ENCODE results near the gene TAOK3. TPM values are rescaled to one million over a fixed set of nuclear protein-coding genes. Genes with fewer than 3 reads are reported as not detected.

TAOK3 gene
- total and polyA plus RNA-seq, 4 donors, result 6.7 to 28.6 (median 19.5) TPM

DNA sequence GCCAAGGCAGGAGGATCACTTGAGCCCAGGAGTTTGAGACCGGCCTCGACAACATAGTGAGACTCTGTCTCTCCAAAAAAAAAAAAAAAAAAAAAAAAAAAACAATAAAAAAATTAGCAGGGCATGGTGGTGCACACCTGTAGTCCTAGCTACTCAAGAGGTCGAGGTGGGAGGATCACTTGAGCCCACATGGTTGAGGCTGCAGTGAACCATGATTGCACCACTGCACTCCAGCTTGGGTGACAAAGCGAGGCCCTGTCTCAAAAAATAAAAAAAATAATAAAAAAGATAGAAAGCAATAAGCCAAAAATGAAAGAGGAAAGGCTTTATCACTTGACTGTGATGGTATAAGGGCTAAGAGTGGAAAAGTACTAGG, 247.0 kb downstream of the TAOK3 start:
- Histone ChIP-seq H3K27me3 (ENCODE audit: control insufficient read depth in 4 of 4, insufficient read depth in 4 of 4, low read length in 3 of 4) (no peaks in the 10 kb centered on the region), H3K36me3 (ENCODE audit: control insufficient read depth in 4 of 4, insufficient read depth in 3 of 4, low read depth in 1 of 4, low read length in 3 of 4) (no peaks in the 10 kb centered on the region), H3K4me1 (ENCODE audit: control insufficient read depth in 4 of 4, insufficient read depth in 4 of 4, low read length in 3 of 4) (peaks cover 16 to 35% (median 27%) of the 10 kb centered on the region in 4 donors), H3K9me3 (ENCODE audit: control insufficient read depth in 4 of 4, low read length in 3 of 4) (no peaks in the 10 kb centered on the region), H3K4me3 (ENCODE audit: low read depth in 1 of 3, low read length in 3 of 3) (no peak overlapping the region), H3K9ac (ENCODE audit: low read depth in 1 of 2, low read length in 2 of 2) (no peak overlapping the region), H3K27ac (ENCODE audit: low read depth in 1 of 2, low read length in 2 of 2) (peak overlapping the region; percentile 73 to 80)
- TF ChIP-seq RXRA (IDR thresholded peaks at IDR 0.05) (no peak), FOXA2 (IDR thresholded peaks at IDR 0.05) (no peak), NR2F2 (IDR thresholded peaks at IDR 0.05) (no peak), FOXA1 (IDR thresholded peaks at IDR 0.05) (no peak), YY1 (IDR thresholded peaks at IDR 0.05) (no peak), JUND (IDR thresholded peaks at IDR 0.05) (no peak), HNF4A (conservative IDR thresholded peaks at IDR 0.05) (no peak), GABPA (IDR thresholded peaks at IDR 0.05 in 1 of 2, conservative IDR thresholded peaks at IDR 0.05 in 1 of 2) (no peak), RAD21 (IDR thresholded peaks at IDR 0.05) (no peak)
- TF ChIP-seq, protein P1, sequence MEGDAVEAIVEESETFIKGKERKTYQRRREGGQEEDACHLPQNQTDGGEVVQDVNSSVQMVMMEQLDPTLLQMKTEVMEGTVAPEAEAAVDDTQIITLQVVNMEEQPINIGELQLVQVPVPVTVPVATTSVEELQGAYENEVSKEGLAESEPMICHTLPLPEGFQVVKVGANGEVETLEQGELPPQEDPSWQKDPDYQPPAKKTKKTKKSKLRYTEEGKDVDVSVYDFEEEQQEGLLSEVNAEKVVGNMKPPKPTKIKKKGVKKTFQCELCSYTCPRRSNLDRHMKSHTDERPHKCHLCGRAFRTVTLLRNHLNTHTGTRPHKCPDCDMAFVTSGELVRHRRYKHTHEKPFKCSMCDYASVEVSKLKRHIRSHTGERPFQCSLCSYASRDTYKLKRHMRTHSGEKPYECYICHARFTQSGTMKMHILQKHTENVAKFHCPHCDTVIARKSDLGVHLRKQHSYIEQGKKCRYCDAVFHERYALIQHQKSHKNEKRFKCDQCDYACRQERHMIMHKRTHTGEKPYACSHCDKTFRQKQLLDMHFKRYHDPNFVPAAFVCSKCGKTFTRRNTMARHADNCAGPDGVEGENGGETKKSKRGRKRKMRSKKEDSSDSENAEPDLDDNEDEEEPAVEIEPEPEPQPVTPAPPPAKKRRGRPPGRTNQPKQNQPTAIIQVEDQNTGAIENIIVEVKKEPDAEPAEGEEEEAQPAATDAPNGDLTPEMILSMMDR (IDR thresholded peaks at IDR 0.05; ENCODE audit: low read depth, low read length, missing input control), result no peak
- TF ChIP-seq, protein P2, sequence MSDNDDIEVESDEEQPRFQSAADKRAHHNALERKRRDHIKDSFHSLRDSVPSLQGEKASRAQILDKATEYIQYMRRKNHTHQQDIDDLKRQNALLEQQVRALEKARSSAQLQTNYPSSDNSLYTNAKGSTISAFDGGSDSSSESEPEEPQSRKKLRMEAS (IDR thresholded peaks at IDR 0.05), result no peak
- TF ChIP-seq, protein P3, sequence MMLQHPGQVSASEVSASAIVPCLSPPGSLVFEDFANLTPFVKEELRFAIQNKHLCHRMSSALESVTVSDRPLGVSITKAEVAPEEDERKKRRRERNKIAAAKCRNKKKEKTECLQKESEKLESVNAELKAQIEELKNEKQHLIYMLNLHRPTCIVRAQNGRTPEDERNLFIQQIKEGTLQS (IDR thresholded peaks at IDR 0.05), result no peak
- TF ChIP-seq, protein P4, sequence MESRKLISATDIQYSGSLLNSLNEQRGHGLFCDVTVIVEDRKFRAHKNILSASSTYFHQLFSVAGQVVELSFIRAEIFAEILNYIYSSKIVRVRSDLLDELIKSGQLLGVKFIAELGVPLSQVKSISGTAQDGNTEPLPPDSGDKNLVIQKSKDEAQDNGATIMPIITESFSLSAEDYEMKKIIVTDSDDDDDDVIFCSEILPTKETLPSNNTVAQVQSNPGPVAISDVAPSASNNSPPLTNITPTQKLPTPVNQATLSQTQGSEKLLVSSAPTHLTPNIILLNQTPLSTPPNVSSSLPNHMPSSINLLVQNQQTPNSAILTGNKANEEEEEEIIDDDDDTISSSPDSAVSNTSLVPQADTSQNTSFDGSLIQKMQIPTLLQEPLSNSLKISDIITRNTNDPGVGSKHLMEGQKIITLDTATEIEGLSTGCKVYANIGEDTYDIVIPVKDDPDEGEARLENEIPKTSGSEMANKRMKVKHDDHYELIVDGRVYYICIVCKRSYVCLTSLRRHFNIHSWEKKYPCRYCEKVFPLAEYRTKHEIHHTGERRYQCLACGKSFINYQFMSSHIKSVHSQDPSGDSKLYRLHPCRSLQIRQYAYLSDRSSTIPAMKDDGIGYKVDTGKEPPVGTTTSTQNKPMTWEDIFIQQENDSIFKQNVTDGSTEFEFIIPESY (IDR thresholded peaks at IDR 0.05), result no peak
- DNase-seq (ENCODE audit: low spot score), result no peak
- WGBS, result 92% methylated on average over 4 of the region's 4 CpGs

DNA sequence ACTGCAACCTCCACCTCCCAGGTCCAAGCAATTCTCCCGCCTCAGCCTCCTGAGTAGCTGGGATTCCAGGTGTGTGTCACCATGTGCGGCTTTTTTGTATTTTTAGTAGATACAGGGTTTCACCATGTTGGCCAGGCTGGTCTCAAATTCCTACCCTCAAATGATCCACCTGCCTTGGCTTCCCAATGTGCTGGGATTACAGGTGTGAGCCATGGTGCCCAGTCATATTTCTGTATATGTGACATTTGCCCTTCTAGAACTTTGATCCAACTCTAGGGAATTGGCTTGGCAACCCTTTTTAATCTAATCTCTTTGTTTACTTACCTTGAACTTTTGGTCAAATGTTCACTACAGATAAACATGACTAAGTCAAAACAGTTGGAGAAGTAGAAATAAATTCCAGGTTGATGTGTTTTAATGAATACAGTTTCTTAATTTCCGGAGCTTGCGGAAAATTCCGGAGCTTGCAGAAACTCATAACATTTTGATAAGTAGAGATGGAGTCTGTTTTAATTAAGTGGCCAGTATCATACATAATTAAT, 248.3 kb downstream of the TAOK3 start:
- Histone ChIP-seq H3K4me3 (ENCODE audit: low read depth in 1 of 3, low read length in 3 of 3) (no peak overlapping the region), H3K4me1 (ENCODE audit: control insufficient read depth in 4 of 4, insufficient read depth in 4 of 4, low read length in 3 of 4) (peaks cover 16 to 39% (median 29%) of the 10 kb centered on the region in 4 donors), H3K9ac (ENCODE audit: low read depth in 1 of 2, low read length in 2 of 2) (peak overlapping the region in 1 of 2 donors; percentile 34), H3K9me3 (ENCODE audit: control insufficient read depth in 4 of 4, low read length in 3 of 4) (no peaks in the 10 kb centered on the region), H3K27ac (ENCODE audit: low read depth in 1 of 2, low read length in 2 of 2) (peak overlapping the region; percentile 83 to 85), H3K27me3 (ENCODE audit: control insufficient read depth in 4 of 4, insufficient read depth in 4 of 4, low read length in 3 of 4) (no peaks in the 10 kb centered on the region), H3K36me3 (ENCODE audit: control insufficient read depth in 4 of 4, insufficient read depth in 3 of 4, low read depth in 1 of 4, low read length in 3 of 4) (no peaks in the 10 kb centered on the region)
- 45% methylated on average over 5 of the region's 5 CpGs for WGBS
- no peak for DNase-seq (ENCODE audit: low spot score)
- TF ChIP-seq TAF1 (conservative IDR thresholded peaks at IDR 0.05) (no peak), NR2F2 (IDR thresholded peaks at IDR 0.05) (peak; percentile 87), EGR1 (IDR thresholded peaks at IDR 0.05; ENCODE audit: low read depth in 2 of 2) (peak in 1 of 2 donors; percentile 24), SP1 (IDR thresholded peaks at IDR 0.05) (peak; percentile 90), RAD21 (IDR thresholded peaks at IDR 0.05) (peak; percentile 37 to 43), FOXA1 (IDR thresholded peaks at IDR 0.05) (peak; percentile 92), YY1 (IDR thresholded peaks at IDR 0.05) (peak; percentile 72), FOXA2 (IDR thresholded peaks at IDR 0.05) (peak; percentile 95), GABPA (IDR thresholded peaks at IDR 0.05 in 1 of 2, conservative IDR thresholded peaks at IDR 0.05 in 1 of 2) (no peak), JUND (IDR thresholded peaks at IDR 0.05) (peak in 1 of 2 donors; percentile 70)
- TF ChIP-seq, protein P2 (IDR thresholded peaks at IDR 0.05), result peak; percentile 97
- TF ChIP-seq, protein P1 (IDR thresholded peaks at IDR 0.05; ENCODE audit: low read depth, low read length, missing input control), result no peak
- TF ChIP-seq, protein P4 (IDR thresholded peaks at IDR 0.05), result peak; percentile 86
- TF ChIP-seq, protein P3 (IDR thresholded peaks at IDR 0.05), result no peak
- TF ChIP-seq, protein P5, sequence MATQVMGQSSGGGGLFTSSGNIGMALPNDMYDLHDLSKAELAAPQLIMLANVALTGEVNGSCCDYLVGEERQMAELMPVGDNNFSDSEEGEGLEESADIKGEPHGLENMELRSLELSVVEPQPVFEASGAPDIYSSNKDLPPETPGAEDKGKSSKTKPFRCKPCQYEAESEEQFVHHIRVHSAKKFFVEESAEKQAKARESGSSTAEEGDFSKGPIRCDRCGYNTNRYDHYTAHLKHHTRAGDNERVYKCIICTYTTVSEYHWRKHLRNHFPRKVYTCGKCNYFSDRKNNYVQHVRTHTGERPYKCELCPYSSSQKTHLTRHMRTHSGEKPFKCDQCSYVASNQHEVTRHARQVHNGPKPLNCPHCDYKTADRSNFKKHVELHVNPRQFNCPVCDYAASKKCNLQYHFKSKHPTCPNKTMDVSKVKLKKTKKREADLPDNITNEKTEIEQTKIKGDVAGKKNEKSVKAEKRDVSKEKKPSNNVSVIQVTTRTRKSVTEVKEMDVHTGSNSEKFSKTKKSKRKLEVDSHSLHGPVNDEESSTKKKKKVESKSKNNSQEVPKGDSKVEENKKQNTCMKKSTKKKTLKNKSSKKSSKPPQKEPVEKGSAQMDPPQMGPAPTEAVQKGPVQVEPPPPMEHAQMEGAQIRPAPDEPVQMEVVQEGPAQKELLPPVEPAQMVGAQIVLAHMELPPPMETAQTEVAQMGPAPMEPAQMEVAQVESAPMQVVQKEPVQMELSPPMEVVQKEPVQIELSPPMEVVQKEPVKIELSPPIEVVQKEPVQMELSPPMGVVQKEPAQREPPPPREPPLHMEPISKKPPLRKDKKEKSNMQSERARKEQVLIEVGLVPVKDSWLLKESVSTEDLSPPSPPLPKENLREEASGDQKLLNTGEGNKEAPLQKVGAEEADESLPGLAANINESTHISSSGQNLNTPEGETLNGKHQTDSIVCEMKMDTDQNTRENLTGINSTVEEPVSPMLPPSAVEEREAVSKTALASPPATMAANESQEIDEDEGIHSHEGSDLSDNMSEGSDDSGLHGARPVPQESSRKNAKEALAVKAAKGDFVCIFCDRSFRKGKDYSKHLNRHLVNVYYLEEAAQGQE (IDR thresholded peaks at IDR 0.05), result peak; percentile 61
